DMS153 treated with DMSO at 0.1 percent for 48 hours (cell line): ENCODE results near the gene C19orf33.
A peak's percentile ranks its signal among the peaks of the same experiment; 100 is the strongest.

ENCODE experiments used
- DNase-seq: peaks from one replicate; lab custom pipeline; 2025; ENCODE audit not compliant: unreplicated experiment; lab: John Stamatoyannopoulos, UW

C19orf33 gene

GRCh38 chr19:38308006-38308766 lies 4.1 kb downstream of the C19orf33 start:
- no peak for DNase-seq

DNA sequence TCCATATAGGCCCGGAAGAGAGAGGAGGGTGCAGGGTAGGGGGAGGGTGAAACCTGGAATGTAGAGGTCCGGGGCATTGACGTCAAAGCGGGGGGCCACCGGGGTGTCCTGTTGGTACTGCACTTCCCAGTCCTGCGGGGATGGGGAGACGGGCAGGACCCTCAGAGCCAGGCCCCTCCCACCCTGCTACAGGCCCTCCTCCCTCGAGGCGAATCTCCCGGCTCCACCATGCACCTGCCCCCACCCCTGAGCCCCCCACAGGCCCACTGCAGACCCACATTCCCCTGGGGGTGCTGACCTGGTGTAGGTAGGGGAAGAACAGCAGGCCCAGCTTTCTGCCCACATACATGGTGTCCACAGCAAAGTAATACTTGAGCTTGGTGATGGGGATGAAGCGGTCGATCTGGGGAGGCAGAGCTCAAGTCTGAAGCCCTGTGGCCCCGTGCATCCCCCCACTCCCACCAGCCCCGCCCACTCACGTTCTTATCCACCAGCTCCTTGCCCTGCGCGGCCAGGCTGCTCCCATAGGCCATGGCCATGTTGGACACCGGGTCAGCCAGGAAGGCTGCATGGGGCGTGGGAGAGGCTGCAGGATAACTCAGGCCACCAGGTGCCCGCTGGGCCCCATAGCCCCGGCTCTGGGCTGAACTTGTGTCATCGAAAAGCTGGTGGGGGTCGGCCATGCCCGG lies 5.0 kb downstream of the C19orf33 start:
- DNase-seq: no peak

- DNase-seq: no peak
These were observed 5.7 kb downstream of the C19orf33 start for GRCh38 chr19:38309615-38310278.

- DNase-seq: no peak
These were observed 6.2 kb downstream of the C19orf33 start for GRCh38 chr19:38310279-38310670.

GRCh38 chr19:38310986-38311385 lies 6.9 kb downstream of the C19orf33 start:
- DNase-seq: no peak

GRCh38 chr19:38315657-38316476 lies 11.8 kb downstream of the C19orf33 start, which contains the start of gene YIF1B:
Gene YIF1B, minus strand, starts transcription at chr19:38315947. Its CDS starts 30 bp downstream, at chr19:38315917.
- DNase-seq: peak; percentile 89

- DNase-seq: peak; percentile 55
These were observed 12.5 kb downstream of the C19orf33 start for GRCh38 chr19:38316477-38317067.

- no peak for DNase-seq
These were observed 13.1 kb downstream of the C19orf33 start for GRCh38 chr19:38317104-38317612.

GRCh38 chr19:38318660-38319059 lies 14.6 kb downstream of the C19orf33 start:
- no peak for DNase-seq

DNA sequence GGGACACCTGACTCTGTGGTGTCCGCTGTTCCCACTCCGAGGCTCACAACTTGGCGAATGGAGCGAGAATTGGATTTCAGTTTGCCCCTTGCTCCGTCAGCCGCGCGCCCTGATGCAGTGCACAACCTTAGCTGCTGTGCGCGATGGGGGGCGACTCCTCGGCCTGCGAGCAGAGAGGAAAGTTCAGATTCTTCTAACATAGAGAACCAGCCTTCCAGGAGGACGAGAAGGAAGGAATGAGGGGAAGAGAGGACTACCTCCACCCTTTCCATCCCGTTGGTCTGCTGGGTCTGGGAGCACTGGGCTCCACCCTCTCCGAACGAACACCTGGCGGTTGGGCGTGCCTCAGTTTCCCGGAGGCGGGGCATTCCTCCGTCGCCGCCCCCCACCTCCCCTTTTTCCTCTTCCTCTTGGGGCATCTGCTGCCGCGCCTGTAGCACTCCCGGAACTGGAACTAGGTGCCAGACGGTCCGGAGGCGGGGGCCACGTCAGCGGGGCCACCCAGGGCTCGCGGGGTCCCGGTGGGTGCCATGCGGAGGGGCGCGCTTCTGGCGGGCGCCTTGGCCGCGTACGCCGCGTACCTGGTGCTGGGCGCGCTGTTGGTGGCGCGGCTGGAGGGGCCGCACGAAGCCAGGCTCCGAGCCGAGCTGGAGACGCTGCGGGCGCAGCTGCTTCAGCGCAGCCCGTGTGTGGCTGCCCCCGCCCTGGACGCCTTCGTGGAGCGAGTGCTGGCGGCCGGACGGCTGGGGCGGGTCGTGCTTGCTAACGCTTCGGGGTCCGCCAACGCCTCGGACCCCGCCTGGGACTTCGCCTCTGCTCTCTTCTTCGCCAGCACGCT lies 15.6 kb downstream of the C19orf33 start, which contains the start of gene KCNK6:
KCNK6 (plus strand) TSS at position 425 of the 838 bp plus-strand sequence; CDS start at position 531, 106 bp downstream.
- DNase-seq: no peak

DNA sequence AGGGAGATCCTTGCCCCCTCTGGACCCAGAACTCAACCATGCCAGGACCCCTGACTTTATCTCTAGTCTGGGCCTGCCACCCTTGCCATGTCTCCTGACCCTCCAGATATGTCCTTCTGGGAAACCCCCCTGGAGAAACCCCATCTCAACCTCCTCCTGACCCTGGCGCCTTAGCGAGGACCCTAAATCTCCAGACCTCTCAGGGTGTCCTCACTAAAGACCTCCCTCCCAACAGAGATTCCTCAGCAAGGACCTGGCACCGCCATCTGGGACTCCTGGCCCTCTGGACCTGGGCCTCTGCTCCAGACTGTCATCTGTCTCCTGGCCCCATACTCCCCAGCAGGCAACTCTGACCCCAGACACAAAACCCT lies 16.9 kb downstream of the C19orf33 start:
- DNase-seq: no peak

GRCh38 chr19:38321646-38322196 lies 17.7 kb downstream of the C19orf33 start:
- DNase-seq: no peak

DNA sequence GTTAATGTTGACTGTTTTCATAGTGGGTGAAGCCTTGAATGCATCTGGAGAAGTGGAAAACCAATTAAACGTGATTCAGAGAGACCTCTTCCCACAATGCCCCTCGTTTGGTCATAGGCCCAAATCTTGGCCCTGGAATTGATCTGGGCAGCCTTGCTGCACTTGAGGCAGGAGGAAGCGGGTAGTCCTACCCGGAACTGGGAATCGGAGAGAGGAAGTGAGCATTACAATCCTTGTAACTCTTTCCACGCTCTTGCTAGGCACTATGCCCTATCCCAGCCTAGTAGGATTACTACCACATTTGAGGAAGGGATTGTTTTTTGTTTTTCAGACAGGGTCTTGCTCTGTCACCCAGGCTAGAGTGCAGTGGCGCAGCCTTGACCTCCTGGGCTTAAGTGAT lies 19.2 kb downstream of the C19orf33 start:
- no peak for DNase-seq

DNA sequence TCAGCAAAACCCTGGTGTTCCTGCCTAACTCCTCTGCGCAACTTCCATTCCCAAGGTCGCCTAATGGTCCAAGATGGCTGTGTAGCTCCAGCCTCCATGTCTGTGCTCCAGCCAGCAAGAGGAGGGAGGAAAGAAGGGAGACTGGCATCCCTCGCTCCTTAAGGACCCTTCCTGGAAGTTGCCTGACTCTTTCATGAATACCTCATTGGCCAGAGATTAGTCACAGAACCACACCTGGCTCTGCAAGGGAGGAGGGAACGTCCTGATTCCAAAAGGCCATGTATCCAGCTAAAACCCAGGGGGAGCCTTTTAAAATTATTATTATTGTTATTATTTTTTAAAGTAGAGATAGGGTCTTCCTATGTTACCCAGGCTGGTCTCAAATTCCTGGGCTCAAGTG lies 20.4 kb downstream of the C19orf33 start:
- no peak for DNase-seq

DNA sequence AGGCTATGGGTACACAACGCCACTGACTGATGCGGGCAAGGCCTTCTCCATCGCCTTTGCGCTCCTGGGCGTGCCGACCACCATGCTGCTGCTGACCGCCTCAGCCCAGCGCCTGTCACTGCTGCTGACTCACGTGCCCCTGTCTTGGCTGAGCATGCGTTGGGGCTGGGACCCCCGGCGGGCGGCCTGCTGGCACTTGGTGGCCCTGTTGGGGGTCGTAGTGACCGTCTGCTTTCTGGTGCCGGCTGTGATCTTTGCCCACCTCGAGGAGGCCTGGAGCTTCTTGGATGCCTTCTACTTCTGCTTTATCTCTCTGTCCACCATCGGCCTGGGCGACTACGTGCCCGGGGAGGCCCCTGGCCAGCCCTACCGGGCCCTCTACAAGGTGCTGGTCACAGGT lies 22.5 kb downstream of the C19orf33 start:
- no peak for DNase-seq

- DNase-seq: no peak
These were observed 25.6 kb downstream of the C19orf33 start for GRCh38 chr19:38329651-38330050.

DNA sequence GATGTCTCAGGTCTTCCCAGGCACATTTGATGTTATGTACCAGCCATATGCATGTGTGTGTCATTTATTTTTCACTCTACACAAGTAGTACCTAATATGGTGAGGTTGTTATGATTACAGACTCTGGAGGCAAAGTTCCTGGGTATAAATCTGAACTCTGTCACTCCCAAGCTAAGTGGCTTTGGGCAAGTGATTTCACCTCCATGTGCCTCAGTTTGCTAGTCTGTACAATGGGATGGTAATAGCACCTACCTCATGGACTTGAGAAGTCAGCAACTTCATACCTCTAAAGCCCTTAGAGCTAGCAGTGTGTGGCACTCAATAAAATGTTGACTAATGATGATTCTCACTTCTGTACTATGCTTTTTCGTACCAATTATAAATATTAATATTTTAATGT lies 27.7 kb downstream of the C19orf33 start:
- DNase-seq: no peak

- no peak for DNase-seq
These were observed 29.2 kb downstream of the C19orf33 start for GRCh38 chr19:38333245-38333644.

DNA sequence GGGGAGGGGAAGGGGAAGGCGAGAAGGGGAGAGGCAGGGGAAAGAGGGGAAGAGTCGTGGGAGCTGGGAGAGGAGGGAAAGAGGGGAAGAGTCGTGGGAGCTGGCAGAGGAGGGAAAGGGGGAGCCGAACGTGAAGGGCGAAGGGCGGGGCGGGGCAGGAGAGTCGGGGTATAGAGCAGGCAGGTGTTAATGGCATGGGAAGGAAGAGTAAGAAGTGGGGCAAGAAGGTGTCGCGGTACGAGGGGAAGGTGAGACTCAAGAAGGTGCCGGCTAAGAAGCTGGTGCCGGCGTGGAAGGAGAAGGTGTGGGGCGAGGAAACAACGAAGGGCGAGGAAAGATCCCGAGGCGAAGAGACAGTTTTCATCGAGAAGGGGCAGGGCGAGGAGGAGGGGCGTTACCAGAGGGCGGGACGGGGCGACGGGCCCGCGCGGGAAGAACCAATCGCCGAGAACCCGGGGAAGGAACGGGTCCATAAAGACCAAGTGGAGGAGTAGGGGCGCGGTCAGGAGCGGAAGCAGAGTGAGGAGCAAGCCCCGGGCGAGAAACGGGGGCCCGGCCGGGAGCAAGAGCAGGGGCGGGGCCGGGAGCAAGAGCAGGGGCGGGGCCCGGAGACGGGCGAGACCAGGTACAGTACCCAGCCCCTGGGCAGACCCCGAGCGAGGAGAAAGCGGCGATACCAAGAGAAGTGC lies 32.0 kb downstream of the C19orf33 start:
- peak; percentile 92 for DNase-seq
